ENCODE results near the gene MPIG6B.

The MPIG6B gene

DNA sequence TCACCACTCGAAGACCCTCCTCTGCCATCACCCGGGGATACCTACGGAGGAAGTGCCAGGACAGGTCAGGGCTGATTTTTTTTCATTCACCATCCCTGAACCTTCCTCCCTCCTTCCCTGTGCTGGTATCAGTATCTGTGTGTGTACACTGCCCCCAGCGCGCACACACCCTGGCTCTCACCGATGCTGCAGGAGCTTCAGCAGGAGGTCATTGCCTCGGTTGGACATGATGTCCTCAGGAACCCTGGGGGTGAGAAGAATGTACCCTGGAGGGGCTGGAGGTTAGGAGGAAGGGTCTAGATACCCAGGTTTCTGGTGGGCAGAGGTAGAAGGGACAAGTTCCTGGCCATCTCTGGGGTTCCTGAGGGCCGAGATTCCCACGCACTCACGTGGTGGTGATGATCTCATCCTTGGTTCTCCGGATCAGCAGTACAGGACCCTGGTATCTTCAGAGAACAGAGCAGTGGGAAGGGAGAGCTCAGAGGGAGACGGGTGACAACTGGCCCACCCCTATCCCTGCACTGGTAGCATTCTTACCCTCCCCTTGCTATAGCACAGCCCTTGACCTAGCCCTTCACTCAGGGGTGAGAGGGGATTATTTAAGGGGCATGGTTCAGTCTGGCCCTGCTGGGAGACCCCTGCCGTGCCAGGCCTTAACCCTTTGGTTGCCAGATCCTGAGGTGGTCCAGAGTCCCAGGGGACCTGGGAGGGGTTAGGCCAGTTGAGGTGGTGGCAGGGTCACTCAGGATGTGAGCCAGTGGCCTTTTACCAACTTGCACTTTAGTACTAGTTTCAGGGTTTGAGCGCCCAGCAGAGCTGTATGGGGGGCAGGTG lies 35.1 kb upstream of the MPIG6B start:
- no peaks in the 10 kb centered on the region for H3K27me3 ChIP-seq (ENCODE audit: insufficient read depth, low read length, poor library complexity)
- H3K27ac ChIP-seq (ENCODE audit: low read length) = no peak overlapping the region
- H3K4me1 ChIP-seq (ENCODE audit: insufficient read depth, low read length) = no peaks in the 10 kb centered on the region
- no peak for ATAC-seq (ENCODE audit: insufficient read depth, low read depth)
- no peak overlapping the region for H3K4me2 ChIP-seq (ENCODE audit: insufficient read depth, low read length)
- TF ChIP-seq, protein P1, sequence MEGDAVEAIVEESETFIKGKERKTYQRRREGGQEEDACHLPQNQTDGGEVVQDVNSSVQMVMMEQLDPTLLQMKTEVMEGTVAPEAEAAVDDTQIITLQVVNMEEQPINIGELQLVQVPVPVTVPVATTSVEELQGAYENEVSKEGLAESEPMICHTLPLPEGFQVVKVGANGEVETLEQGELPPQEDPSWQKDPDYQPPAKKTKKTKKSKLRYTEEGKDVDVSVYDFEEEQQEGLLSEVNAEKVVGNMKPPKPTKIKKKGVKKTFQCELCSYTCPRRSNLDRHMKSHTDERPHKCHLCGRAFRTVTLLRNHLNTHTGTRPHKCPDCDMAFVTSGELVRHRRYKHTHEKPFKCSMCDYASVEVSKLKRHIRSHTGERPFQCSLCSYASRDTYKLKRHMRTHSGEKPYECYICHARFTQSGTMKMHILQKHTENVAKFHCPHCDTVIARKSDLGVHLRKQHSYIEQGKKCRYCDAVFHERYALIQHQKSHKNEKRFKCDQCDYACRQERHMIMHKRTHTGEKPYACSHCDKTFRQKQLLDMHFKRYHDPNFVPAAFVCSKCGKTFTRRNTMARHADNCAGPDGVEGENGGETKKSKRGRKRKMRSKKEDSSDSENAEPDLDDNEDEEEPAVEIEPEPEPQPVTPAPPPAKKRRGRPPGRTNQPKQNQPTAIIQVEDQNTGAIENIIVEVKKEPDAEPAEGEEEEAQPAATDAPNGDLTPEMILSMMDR (IDR thresholded peaks at IDR 0.05; ENCODE audit: borderline replicate concordance, extremely low read depth, low read length, poor library complexity, severe bottlenecking) = no peak
- TF ChIP-seq EZH2 (IDR thresholded peaks at IDR 0.05; ENCODE audit: borderline replicate concordance, low read depth, low read length, severe bottlenecking) = no peak
- H4K20me1 ChIP-seq (ENCODE audit: insufficient read depth, low read length) = no peaks in the 10 kb centered on the region
- H3K4me3 ChIP-seq (ENCODE audit: low read depth in 1 of 2, low read length in 2 of 2) = no peak overlapping the region
- DNase-seq = no peak
- peaks cover 75% of the 10 kb centered on the region for H3K36me3 ChIP-seq (ENCODE audit: insufficient read depth, low read length)
- no peaks in the 10 kb centered on the region for H3K9me3 ChIP-seq (ENCODE audit: insufficient read depth, low read length, severe bottlenecking)
- no peak overlapping the region for H2AFZ ChIP-seq (ENCODE audit: low read depth, low read length)
- no peak overlapping the region for H3K9ac ChIP-seq (ENCODE audit: low read depth, low read length)
- H3K79me2 ChIP-seq (ENCODE audit: insufficient read depth, low read length) = no peaks in the 10 kb centered on the region

DNA sequence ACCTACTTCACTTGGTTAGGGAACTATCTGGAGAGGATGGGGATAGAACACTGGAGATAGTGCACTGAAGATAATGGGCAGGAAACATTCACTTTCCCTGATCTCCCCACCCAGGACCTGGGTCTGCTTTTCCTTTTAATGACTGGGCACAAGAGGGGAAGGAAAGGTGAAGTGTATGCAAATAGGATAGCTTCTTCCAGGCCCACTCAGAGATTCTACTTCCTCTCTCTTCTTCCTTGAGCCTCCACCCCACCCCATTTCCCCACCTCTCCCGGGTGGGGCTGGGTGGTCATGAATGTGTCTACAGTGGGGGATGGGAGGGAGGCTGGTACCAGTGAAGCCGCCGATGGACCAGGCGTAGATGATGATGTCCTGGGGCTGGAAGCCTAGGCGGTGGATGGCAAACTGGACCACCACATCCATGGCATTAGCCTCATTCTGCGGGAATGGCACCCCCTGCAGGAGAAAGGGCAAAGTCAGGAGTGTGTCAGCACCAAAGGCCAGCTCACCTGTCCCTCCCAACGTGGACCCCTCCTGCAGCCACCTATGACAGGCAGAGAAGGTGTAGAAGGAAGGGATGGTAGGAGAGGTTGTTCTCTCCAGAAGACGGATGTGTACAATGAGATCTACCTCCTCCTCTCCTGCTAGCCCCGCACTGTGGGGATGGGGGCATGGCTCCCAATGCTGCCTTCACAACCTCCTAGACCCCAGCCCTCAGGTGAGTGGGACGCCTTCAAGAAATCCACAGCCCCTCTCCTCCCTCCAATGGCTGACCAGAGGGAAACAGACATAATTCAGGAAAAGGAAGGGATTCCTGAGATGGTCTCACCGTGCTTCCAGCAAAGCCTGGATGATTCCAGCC lies 33.7 kb upstream of the MPIG6B start:
- Histone ChIP-seq H3K79me2 (ENCODE audit: insufficient read depth, low read length) (no peaks in the 10 kb centered on the region), H3K27ac (ENCODE audit: low read length) (no peak overlapping the region), H3K9ac (ENCODE audit: low read depth, low read length) (no peak overlapping the region), H3K4me2 (ENCODE audit: insufficient read depth, low read length) (no peak overlapping the region), H3K9me3 (ENCODE audit: insufficient read depth, low read length, severe bottlenecking) (no peaks in the 10 kb centered on the region), H3K36me3 (ENCODE audit: insufficient read depth, low read length) (peaks cover 85% of the 10 kb centered on the region), H3K4me1 (ENCODE audit: insufficient read depth, low read length) (no peaks in the 10 kb centered on the region), H4K20me1 (ENCODE audit: insufficient read depth, low read length) (no peaks in the 10 kb centered on the region), H2AFZ (ENCODE audit: low read depth, low read length) (no peak overlapping the region), H3K27me3 (ENCODE audit: insufficient read depth, low read length, poor library complexity) (no peaks in the 10 kb centered on the region), H3K4me3 (ENCODE audit: low read depth in 1 of 2, low read length in 2 of 2) (no peak overlapping the region)
- DNase-seq = no peak
- ATAC-seq (ENCODE audit: insufficient read depth, low read depth) = peak; percentile 38; the same call in 1 of the 3 replicates
- no peak for TF ChIP-seq EZH2 (IDR thresholded peaks at IDR 0.05; ENCODE audit: borderline replicate concordance, low read depth, low read length, severe bottlenecking)
- TF ChIP-seq, protein P1 (IDR thresholded peaks at IDR 0.05; ENCODE audit: borderline replicate concordance, extremely low read depth, low read length, poor library complexity, severe bottlenecking) = peak; percentile 62

DNA sequence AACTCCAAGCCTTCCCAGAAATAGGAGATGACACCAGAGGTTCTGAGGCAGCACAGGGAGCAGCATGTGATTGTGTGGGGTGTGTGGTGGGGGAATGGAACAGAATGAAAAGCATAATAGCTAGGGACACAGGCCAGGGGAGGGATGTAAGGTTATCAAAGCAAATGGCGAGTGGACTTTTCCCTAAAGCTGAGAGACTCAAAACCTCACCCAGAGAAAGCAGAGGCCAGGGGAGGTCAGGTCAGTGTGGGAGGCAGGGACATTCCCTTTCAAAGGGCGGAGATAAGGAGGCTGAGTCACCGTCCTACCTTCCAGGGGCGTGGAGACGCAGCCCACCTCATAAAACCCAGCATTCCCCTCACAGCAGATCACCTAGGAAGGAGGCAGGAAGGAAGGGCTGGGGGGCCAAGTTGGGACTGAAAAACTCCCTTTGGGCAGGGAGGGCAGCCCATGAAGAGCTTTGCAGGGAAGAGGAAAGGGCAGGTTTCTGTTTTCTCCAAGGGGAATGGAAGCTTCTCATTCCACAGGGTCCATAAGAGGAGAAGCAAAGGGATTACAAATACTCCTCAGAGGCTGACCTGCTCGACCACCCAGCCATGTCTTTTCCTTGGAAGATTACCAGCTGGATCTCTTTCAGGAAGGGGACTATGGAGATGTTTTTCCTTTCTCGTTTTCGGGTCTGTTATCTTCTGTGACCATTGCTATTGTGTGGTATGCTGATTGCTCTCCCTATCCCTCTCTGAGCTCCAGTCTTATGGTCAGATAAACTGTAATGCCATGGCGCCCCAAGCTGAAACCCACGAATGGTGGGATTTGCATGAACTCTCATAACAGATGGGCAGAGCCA lies 32.7 kb upstream of the MPIG6B start:
- H3K9me3 ChIP-seq (ENCODE audit: insufficient read depth, low read length, severe bottlenecking) = no peaks in the 10 kb centered on the region
- TF ChIP-seq, protein P1 (IDR thresholded peaks at IDR 0.05; ENCODE audit: borderline replicate concordance, extremely low read depth, low read length, poor library complexity, severe bottlenecking) = no peak
- H2AFZ ChIP-seq (ENCODE audit: low read depth, low read length) = no peak overlapping the region
- no peak overlapping the region for H3K4me2 ChIP-seq (ENCODE audit: insufficient read depth, low read length)
- H3K79me2 ChIP-seq (ENCODE audit: insufficient read depth, low read length) = no peaks in the 10 kb centered on the region
- H3K27me3 ChIP-seq (ENCODE audit: insufficient read depth, low read length, poor library complexity) = no peaks in the 10 kb centered on the region
- H3K9ac ChIP-seq (ENCODE audit: low read depth, low read length) = no peak overlapping the region
- ATAC-seq (ENCODE audit: insufficient read depth, low read depth) = no peak
- H3K36me3 ChIP-seq (ENCODE audit: insufficient read depth, low read length) = peaks cover 90% of the 10 kb centered on the region
- no peaks in the 10 kb centered on the region for H3K4me1 ChIP-seq (ENCODE audit: insufficient read depth, low read length)
- DNase-seq = no peak
- no peak overlapping the region for H3K4me3 ChIP-seq (ENCODE audit: low read depth in 1 of 2, low read length in 2 of 2)
- no peak overlapping the region for H3K27ac ChIP-seq (ENCODE audit: low read length)
- H4K20me1 ChIP-seq (ENCODE audit: insufficient read depth, low read length) = 0 out of 2 replicates have a peak, but pooled peaks cover 4% of the 10 kb centered on the region
